ENCODE data around the gene ATP2B1.

The ATP2B1 gene

DNA sequence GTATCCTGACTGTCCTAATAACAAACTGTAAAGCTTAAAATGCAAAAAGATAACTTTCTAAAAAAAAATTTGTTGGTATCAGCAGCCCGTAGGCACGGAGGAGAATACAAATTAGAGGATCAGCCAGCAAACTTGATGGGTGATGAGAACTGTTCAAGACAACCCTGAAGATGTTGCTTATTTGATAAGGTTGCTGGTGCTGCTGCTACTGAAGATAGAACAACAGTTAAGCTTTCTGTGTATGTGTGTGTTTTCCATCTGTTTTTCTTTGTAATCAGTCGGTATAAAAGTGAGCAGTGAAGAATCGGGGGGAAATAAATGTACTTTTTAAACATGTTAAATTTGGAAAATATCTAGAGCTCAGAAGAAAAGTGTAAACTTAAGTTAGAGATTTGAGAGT, 115.4 kb downstream of the ATP2B1 start:
- no peak overlapping the region for H3K4me3 ChIP-seq (ENCODE audit: low read depth, low read length)
- H3K4me1 ChIP-seq (ENCODE audit: control insufficient read depth, insufficient read depth, low read length) = no peaks in the 10 kb centered on the region
- H3K36me3 ChIP-seq (ENCODE audit: control insufficient read depth in 2 of 2, insufficient read depth in 1 of 2, low read length in 2 of 2) = peaks cover 7 to 27% of the 10 kb centered on the region in 2 experiments; a peak in 2 of 3 replicates
- H3K27ac ChIP-seq (ENCODE audit: extremely low read depth, low read depth, low read length) = no peak overlapping the region
- TF ChIP-seq YY2 (tag by site-specific recombination; IDR thresholded peaks at IDR 0.05) = no peak
- TF ChIP-seq SCRT2 (tag by site-specific recombination; IDR thresholded peaks at IDR 0.05) = no peak
- no peak for TF ChIP-seq ZNF555 (tag by site-specific recombination; conservative IDR thresholded peaks at IDR 0.05)
- no peak for TF ChIP-seq GLIS1 (tag by site-specific recombination; IDR thresholded peaks at IDR 0.05)
- no peaks in the 10 kb centered on the region for H3K9me3 ChIP-seq (ENCODE audit: control insufficient read depth, insufficient read depth, low read depth, low read length)
- POLR2A ChIA-PET = no interaction called here
- CTCF ChIA-PET = no interaction called here

DNA sequence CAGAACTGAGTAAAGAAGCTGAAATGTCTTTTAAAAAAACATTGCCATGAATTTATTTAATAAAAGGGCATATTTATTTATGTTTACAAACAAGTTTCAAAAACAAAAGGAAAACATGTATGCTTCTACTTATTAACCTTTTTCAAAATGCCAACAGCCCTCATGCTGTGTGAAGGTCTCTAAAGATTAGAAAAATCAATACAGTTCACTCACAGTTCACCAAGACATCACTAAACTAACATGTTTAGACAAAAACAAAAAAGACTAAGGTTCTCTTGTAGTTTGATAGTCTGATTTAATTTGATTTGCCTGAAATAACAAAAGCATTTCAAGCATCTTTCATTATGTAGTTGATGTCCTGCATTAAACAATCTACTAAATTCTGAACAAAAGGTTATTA, 118.9 kb downstream of the ATP2B1 start:
- H3K4me1 ChIP-seq (ENCODE audit: control insufficient read depth, insufficient read depth, low read length) = no peaks in the 10 kb centered on the region
- ChIA-PET CTCF (interaction anchor here (0.6 kb wide), 1 partner anchor 29 kb away, joined by 4 read pairs; no protein-coding TSS in a partner anchor), POLR2A (no interaction called here)
- H3K4me3 ChIP-seq (ENCODE audit: low read depth, low read length) = no peak overlapping the region
- no peak overlapping the region for H3K27ac ChIP-seq (ENCODE audit: extremely low read depth, low read depth, low read length)
- no peaks in the 10 kb centered on the region for H3K9me3 ChIP-seq (ENCODE audit: control insufficient read depth, insufficient read depth, low read depth, low read length)
- H3K36me3 ChIP-seq (ENCODE audit: control insufficient read depth in 2 of 2, insufficient read depth in 1 of 2, low read length in 2 of 2) = peaks cover 7 to 22% of the 10 kb centered on the region in 2 experiments; a peak in 2 of 3 replicates
- TF ChIP-seq PRDM6 (tag by site-specific recombination; IDR thresholded peaks at IDR 0.05) (peak; percentile 35; the same call in 1 of the 2 replicates), ZNF677 (tag by site-specific recombination; IDR thresholded peaks at IDR 0.05) (no peak), ZNF248 (tag by site-specific recombination; IDR thresholded peaks at IDR 0.05) (no peak), TRIM28 (IDR thresholded peaks at IDR 0.05; ENCODE audit: borderline replicate concordance, low read length) (no peak), ZFP69B (tag by site-specific recombination; IDR thresholded peaks at IDR 0.05) (no peak), ZNF843 (tag by site-specific recombination; IDR thresholded peaks at IDR 0.05) (no peak), FEZF1 (tag by site-specific recombination; IDR thresholded peaks at IDR 0.05) (peak; percentile 43)

DNA sequence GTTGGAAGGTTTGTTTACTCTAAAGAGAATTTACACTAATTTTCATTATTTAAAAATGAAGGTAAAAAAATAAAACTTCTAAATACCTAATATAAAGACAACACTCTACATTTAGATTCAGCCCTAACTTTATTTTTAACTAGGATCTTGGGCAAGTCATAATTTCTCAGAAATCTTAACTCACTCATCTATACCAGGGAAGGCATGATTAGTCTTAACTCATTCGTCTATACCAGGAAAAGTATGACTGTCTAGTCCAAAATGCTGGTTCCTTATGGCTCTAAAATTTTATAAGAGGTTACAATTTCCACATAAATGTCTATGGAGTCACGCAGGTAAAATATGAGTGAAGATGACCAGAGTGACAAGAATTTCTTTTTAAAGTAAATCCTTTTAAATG, 130.1 kb downstream of the ATP2B1 start:
- CTCF ChIA-PET = no interaction called here
- no peak overlapping the region for H3K4me3 ChIP-seq (ENCODE audit: low read depth, low read length)
- no peak overlapping the region for H3K27ac ChIP-seq (ENCODE audit: extremely low read depth, low read depth, low read length)
- no peak for TF ChIP-seq HIC1 (tag by site-specific recombination; IDR thresholded peaks at IDR 0.05)
- no peak for TF ChIP-seq ZNF768 (tag by site-specific recombination; IDR thresholded peaks at IDR 0.05)
- TF ChIP-seq MZF1 (tag by site-specific recombination; IDR thresholded peaks at IDR 0.05; ENCODE audit: borderline replicate concordance) = no peak
- no peak for TF ChIP-seq ZNF544 (tag by site-specific recombination; IDR thresholded peaks at IDR 0.05)
- no peak for TF ChIP-seq ZNF670 (tag by site-specific recombination; IDR thresholded peaks at IDR 0.05; ENCODE audit: low read depth)
- TF ChIP-seq ZNF658 (tag by site-specific recombination; IDR thresholded peaks at IDR 0.05) = no peak
- TF ChIP-seq ZNF174 (tag by site-specific recombination; IDR thresholded peaks at IDR 0.05) = no peak
- TF ChIP-seq, protein P1, sequence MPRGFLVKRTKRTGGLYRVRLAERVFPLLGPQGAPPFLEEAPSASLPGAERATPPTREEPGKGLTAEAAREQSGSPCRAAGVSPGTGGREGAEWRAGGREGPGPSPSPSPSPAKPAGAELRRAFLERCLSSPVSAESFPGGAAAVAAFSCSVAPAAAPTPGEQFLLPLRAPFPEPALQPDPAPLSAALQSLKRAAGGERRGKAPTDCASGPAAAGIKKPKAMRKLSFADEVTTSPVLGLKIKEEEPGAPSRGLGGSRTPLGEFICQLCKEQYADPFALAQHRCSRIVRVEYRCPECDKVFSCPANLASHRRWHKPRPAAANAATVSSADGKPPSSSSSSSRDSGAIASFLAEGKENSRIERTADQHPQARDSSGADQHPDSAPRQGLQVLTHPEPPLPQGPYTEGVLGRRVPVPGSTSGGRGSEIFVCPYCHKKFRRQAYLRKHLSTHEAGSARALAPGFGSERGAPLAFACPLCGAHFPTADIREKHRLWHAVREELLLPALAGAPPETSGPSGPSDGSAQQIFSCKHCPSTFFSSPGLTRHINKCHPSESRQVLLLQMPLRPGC (tag by site-specific recombination; IDR thresholded peaks at IDR 0.05) = no peak
- TF ChIP-seq ZNF302 (tag by site-specific recombination; IDR thresholded peaks at IDR 0.05; ENCODE audit: low read depth) = no peak
- TF ChIP-seq ZNF777 (tag by site-specific recombination; IDR thresholded peaks at IDR 0.05; ENCODE audit: borderline replicate concordance) = no peak
- TF ChIP-seq, protein P2, sequence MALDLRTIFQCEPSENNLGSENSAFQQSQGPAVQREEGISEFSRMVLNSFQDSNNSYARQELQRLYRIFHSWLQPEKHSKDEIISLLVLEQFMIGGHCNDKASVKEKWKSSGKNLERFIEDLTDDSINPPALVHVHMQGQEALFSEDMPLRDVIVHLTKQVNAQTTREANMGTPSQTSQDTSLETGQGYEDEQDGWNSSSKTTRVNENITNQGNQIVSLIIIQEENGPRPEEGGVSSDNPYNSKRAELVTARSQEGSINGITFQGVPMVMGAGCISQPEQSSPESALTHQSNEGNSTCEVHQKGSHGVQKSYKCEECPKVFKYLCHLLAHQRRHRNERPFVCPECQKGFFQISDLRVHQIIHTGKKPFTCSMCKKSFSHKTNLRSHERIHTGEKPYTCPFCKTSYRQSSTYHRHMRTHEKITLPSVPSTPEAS (tag by site-specific recombination; IDR thresholded peaks at IDR 0.05) = no peak
- no peak for TF ChIP-seq ZNF660 (tag by site-specific recombination; IDR thresholded peaks at IDR 0.05)
- TF ChIP-seq ZNF19 (tag by site-specific recombination; IDR thresholded peaks at IDR 0.05; ENCODE audit: low read depth) = no peak
- POLR2A ChIA-PET = no interaction called here
- H3K9me3 ChIP-seq (ENCODE audit: control insufficient read depth, insufficient read depth, low read depth, low read length) = no peaks in the 10 kb centered on the region
- peaks cover 11% of the 10 kb centered on the region for H3K4me1 ChIP-seq (ENCODE audit: control insufficient read depth, insufficient read depth, low read length)
- no peaks in the 10 kb centered on the region for H3K36me3 ChIP-seq (ENCODE audit: control insufficient read depth in 2 of 2, insufficient read depth in 1 of 2, low read length in 2 of 2)

All from HEK293 (cell line).